Fibroblast of skin of right quadriceps (primary cell): Measurements from ENCODE around the gene OCA2.

Experiments used
- DNase-seq: peaks from one replicate; pipeline ENCODE4 v3.0.0-alpha.2; 2013

The OCA2 gene

DNA sequence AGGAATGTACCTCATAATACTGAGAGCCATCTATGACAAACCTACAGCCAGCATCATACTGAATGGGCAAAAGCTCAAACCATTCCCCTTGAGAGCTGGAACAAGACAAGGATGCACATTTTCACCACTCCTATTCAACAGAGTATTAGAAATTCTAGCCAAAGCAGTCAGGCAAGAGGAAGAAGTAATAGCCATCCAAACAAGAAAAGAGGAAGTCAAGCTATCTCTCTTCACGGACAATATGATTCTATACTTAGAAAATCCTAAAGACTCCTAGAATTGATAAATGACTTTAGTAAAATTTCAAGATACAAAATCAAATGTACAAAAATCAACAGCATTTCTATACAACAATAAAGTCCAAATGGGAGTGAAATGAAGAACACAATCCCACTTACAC, 30.2 kb downstream of the OCA2 start:
- no peak for DNase-seq

DNA sequence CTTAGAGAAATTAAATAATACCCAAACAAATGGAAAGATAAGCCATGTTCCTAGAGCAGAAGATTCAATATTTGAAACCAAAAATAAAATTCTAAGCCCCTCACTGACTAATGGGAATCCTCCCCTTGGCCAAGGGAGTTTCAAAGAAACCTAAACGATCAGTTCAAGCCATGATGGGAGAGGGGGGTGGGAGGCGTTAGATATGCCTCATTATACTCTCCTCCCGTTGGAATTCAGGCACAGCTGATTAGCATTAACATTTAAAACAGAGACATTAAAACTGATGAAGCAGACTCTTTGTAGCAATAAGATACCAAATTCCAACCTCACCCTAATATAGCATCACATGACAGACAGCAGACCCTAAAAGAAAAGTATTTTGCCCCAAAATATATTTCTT, 32.9 kb downstream of the OCA2 start:
- DNase-seq = no peak

DNA sequence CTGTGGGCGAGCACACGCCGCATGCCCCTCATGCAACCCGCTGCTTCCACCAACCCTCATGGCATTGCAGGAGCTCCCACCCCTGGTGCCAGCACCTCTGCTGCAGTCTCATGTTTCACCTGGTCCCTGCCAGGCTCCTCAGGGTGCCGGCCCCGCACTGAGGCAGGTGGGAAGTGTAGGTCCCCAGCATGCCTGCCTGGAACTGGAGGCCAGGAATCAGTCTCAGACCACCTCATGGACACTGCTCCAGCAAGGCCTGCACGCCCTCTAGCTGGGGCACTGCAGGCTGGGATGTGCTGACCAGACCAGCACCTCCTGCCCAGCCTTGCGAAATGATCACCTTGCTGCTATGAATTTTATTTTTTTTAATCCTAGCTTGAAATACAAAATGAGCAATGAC, 39.1 kb downstream of the OCA2 start:
- DNase-seq = no peak

DNA sequence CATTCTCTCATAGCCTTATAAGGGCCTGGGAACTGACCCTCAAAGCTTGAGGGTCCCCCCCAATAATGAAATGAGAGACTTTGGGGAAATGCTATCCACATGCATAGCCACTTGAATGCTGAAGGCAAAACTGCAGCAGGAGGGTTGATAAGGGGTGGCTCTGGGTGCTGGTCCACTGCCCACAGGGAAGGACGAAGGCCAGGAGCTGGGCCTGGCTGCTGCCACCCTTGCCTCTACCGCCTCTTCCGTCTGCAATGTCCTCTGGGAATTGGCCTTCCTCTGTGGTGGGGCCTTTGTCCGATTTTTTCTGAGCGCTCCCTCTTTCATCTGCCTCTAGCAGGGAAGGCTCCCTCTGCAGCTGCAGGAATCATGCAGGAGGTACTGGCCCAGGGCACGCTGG, 41.0 kb downstream of the OCA2 start:
- DNase-seq = no peak

DNA sequence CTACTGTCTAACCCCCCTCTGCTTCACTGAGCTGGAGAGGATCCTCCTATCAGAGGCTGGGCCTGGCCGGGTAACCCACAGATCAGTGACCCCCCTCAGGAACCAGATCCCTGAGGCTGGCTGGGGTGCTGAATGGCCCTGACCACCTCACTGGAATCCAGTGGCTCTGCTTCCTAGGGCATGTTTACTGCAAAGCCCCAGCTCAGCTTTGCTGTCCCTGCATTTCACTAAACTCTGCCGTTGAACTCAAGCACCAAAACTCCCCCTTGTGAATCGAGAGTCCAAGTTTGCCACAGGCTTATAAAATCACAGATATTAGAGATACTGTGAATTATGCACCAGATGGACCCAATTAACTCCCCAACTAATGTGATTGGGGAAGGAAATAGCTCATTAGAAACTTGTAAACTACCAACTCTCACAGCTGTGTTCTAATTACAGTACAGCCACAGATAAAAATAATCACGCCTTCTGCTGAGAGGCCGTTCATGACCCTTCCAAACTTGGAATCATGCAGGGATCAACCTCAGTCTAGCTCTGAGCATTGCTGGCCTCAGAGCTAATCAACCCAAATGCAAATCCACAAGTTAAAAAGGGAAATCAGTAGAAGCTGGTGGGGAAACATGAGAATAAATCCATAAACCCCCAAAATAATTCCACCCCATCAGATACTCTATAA, 47.0 kb downstream of the OCA2 start:
- peak; percentile 7 for DNase-seq

DNA sequence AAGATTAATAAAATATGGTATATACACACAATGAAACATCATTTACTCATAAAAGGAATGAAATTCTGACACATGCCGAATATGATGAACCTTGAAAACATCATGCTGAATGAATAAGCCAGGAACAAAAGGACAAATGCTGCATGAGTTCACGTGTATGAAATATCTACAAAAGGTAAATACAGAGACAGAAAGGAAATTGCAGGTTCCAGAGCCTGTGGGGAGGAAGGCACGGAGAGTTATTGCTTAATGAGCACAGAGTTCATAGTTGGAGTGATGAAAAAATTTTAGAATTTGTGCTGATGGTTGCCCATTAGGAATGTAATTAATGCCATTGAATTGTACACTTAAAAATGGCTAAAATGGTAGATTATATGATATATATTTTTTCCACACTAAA, 49.5 kb downstream of the OCA2 start:
- DNase-seq = no peak

DNA sequence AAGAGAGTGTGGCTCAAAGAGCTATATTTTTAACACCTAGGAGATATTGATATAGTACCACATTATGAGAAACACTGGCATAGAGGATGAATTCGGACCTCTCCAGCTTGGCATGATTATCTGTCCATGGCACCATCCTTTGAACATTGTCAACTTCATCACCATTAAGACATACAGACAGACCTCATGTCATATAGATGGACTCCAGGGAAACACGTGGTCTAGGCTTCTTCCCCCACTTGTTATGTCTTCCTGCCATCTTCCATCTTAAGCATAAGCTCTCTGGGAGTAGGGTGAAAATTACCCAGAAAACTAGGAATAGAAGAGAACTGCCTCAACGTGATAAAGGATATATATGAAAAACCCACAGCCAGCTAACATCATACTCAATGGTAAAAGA, 51.8 kb downstream of the OCA2 start:
- DNase-seq = no peak

DNA sequence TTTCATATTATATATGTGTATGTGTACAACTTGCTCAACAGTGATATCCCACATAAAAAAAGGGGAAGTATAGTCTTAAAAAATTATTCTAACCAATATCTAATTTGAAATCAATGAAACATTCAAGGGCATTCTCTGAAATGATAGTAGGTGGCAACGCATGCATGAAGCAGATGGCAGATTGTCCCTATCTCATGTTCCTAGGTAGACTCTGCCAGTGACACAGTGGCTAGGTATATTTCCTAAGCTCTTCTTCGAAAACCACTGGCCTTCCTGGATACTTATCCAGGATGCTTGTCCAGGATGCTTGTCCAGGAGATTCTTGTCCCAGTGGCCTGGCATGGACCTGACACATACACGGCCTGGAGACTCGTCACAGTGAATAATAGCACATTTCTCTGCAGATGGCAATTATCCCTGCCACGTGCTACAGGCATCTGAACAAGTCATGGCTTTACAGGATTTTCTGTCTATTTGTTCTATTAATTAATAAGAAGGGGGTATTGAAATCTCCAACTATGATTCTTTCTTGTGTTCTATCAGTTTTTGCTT, 54.9 kb downstream of the OCA2 start:
- no peak for DNase-seq

DNA sequence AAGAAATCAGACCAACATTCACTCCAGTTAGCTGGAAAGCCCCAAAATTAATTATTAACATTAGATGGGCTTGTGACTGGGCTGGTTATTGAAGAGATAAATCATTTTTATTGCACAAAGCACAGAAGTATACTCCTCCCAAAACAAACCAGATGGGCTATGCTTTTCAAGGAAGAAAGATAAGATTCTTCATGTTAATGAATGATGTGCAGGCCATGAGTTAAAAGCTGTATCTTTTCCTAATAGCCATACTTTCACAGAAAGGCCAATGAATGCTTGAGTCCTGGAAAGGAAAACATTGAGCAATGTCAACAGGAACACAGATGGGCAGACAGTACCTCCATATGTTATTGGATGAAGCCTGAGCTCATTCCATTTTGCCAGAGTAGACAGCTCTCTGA, 55.4 kb downstream of the OCA2 start:
- no peak for DNase-seq

DNA sequence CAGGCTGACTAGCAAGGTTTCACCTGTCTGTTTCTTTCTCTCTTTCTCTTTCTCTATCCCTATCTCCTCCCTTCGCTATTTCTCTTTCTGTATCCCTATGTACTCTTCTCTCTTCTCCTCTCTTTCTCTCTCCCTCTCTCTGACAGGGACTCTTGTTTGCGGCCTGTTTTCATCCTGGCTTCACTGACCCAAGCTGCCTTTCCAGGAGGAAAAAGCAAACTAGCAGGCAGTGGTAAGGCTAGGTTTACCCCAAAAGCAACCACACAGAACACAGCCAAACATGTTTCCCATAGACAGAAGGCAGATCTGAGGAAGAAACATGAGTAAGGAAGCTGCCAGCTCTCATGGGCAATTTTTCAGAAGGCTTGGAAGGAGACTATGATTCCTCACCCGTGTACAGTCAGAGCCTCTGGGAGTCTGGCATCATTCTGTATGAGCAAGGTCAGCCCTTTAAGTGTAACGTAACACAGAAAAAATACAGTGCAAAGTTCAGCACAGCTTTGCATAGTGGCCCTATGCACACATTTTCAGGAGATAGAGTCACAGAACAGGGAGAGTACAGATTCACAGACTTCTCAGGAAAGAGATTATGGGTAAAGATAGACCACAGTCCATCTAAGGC, 61.0 kb downstream of the OCA2 start:
- DNase-seq = no peak

DNA sequence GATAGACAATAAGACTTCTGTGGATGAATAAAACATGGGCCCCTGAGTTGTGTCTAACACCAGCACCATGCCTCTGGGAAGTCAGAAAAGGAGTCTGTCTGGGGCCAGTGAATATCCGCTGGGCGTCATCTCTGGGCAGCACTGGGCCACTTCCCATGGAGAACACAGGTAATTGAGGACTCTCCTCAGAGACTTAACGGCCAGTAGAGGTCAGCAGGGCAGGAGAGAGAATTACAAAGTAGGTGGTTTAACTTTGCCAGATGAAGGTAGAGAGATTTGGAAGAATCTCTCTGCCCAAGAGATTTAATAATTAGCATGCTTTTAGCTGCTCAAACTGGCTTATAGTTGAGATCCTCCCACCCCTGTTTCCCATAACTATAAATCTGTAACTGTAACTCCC, 65.7 kb downstream of the OCA2 start:
- DNase-seq = no peak

DNA sequence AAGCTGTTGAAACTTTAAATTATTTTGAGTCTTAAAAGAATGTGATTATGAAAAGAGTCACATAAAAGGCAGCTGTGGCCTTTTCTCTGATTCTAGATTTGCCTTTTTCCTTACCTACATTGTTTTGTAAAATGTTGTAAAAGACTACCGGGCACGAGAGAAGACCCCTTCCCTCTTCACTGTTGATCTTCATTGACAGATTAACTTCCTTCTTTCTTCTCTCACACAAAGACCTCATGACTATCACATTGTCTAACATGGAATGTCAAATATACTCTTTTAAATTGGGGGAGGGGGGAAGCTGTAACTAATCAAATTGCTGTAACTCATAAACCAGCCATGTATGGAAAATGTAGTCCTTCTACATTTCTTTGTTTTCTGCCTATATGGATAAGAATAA, 68.3 kb downstream of the OCA2 start:
- DNase-seq = no peak

DNA sequence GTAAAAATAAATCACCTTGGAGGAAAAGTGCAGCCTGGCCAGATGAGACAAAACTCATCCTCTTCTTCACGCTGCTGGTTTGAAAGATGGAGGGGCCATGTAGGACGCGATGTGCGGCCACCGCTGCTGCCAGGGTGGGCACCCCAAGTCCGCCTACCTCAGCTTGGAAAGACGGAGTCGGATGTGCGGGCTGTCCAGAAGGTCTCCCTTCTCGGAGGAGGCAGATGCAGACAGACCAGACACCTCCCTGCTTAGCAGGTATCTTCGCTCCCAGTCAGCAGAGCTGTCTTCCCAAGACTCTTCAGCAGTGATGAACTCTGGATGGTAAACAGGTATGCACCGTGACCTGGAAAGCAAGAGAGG, 71.4 kb downstream of the OCA2 start:
- DNase-seq = no peak

DNA sequence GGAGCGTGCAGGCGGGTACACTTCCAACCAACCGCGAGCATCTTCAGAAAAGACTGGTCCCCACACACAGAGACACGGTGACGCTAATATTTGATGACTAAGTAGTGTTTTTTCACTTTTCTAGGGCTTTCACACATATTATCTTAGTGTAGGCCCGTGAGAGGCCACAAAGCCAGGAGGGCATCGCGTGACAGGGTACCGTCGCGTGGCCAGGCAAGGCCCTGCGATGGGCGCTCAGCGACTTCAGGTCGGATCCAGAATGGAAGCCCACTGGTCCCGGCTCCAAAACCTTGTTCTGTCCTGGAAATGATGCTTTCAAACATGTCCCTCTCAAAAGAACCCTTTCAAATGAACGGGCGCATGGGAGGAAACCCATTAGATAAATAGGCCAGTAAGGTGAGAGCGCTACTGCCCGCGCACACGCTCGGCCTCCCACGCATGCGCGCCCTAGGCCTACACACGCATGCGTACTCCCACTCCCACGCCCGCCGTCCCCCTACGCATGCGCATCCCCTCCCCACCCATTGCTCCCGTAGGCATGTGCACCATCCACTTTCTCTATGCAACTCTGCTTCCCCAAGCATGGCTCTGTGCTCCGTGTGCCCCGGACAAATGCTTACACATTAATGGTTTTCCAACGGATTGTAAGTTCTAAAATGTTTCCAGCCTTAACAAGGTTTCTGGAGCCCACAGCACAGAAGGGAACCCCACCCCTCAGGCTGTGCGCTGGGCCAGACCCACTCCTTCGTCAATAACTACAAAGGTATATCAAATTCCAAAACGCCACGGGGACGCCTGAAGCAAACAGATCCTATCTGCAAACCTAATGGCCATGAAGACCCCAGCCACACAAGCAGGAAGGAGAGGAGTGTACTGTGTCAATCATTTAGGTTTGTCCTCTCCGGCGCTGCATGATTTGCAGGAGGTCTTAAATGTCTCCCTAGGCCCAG, 72.1 kb downstream of the OCA2 start:
- DNase-seq = no peak

DNA sequence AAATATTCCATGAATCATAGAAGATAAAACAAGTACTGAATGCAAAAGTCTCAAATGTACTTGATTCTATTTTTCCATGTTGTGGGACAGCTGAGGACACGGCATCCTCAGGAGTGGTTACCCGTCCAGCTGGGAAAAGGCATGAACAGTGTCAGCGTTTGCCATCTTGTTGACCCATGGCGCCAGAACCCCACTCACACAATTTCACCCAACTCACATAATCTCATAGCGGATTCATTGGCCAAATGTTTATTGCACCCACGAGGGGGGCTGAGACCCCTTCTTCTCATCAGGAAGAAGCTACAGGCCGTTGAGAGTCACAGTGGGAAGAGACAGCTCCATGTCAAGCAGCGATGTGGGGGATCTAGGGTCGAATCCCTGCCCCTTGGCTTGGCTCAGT, 72.9 kb downstream of the OCA2 start:
- no peak for DNase-seq

DNA sequence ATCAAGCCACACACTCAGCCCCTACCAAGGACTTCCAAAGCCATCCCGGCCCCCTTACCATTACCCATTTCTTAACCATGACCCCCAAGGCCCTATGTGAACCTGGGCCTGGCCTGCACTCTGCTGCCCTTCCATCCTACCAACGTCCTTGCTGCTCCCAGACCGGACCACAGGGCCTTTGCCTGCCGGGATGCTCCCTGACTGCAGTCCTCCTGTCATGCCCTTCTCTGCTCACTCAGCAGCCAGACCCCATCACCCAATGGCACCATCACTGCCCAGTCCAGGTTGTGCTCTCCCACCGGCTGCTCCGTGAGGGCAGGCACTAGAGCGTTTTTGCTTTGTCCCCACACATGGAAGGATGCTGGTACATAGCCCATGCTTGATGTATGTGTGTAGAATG, 73.7 kb downstream of the OCA2 start:
- no peak for DNase-seq

DNA sequence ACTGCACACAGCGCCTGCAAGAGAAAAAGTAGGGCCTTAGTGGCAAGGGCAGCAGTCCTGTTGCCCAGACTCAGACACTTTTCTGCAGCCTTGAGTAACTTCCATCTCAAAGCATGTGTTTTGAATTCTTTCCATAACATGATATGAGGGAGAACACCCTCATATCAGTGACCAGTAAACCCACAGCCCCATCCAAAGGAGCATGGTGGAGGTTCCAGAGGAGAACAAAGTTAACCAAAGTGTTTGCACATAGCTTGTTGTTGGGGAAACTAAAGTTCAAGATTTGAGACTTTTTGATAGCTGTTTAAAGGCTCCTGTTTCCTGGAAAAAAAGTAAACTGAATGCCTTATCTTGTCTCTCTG, 74.2 kb downstream of the OCA2 start:
- no peak for DNase-seq

DNA sequence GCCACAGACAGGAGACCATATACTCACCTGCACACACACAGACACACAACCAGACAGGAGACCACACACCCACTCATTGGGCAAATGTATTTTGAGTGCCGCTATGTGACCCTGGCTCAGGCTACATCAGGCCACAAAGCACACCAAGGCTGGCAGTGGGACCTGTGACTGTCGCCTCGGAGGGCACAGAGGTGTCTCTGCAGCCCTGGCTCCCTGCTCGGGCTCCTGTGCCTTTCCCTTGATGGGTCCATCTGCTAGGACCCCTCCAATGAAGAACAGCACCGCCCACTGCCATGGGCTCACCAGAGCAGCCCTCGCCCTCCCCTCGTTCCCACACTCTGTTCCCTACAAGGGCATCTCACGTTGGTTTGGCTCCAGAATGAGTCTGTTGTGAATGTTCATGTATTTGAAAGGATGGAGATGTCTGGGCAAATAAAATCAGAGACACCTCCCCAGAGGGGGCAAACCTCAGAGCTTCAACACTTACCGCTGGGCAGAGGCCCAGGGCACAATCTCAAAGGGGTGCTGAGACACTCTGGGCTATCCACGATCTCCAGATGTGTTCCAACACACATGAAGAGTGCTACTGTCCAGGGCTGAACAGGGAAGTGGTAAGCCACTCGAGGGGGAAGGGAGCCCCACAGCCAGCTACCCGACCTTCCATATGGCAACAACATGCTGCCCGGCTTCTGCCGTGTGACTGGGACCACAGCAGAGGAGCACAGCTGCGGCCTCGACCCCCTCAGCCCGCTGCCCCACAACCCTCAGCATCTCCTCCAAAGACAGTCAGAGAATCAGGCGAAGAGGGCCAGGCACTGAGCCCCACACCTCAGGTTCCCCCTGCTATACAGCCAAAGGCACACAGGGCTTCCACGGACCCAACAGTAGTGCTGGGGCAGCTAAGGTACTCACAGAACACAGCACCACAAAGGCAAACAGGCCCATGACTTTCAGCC, 74.9 kb downstream of the OCA2 start:
- no peak for DNase-seq

DNA sequence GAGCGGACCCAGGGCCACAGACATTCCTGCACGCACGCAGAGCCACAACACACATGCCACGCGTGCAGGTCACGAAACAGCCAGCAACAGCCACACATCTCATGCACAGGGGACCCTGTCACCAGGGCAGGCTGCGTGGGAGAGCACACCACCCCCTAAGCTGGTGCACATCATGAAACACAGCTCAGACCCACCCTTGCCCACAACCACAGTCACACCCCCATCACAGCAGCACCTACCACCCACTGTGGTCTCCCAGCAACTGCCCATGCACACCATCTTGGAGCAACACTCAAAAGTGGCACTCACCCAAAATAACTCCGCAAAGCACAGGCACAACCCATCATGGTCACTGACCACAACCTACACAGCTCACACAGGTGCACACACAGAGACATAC, 75.7 kb downstream of the OCA2 start:
- no peak for DNase-seq

DNA sequence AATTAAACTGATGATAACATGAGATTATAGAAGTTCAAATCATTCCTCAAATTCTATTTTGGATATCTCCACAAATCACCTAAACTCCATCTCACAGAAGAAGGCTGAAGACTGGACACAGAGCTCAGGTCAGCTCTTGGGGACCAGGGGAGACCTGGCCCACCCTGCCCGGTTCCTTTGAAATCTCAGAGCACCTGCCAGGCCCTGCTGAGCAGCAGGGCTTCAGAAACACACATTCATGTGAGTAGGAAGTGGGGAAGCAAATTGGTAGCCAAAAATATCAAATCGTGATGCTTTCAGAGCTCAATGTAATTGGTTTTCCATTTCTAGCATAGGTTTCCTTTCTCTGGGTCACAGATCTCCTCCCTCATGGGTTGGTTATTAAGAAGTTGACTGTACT, 76.2 kb downstream of the OCA2 start:
- DNase-seq = no peak

DNA sequence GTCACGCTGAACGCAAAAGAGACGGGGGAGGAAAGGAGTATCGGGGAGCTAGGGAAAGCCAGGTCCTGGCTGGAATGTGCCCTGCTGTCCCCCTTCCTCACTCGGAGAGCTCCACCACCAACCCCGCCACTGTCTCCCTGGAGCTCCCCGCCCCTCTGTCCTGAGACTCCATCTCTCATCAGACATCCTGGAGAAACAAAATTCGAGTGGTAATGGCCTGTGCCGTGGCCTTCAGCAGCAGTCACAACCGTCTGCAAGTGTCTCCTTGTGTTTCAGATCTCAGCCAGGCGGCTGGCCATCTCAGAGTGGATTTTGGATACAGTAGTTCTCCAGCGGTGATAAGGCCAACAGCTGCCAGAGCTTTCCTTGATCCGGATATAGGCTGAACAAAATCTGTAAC, 76.9 kb downstream of the OCA2 start:
- no peak for DNase-seq

DNA sequence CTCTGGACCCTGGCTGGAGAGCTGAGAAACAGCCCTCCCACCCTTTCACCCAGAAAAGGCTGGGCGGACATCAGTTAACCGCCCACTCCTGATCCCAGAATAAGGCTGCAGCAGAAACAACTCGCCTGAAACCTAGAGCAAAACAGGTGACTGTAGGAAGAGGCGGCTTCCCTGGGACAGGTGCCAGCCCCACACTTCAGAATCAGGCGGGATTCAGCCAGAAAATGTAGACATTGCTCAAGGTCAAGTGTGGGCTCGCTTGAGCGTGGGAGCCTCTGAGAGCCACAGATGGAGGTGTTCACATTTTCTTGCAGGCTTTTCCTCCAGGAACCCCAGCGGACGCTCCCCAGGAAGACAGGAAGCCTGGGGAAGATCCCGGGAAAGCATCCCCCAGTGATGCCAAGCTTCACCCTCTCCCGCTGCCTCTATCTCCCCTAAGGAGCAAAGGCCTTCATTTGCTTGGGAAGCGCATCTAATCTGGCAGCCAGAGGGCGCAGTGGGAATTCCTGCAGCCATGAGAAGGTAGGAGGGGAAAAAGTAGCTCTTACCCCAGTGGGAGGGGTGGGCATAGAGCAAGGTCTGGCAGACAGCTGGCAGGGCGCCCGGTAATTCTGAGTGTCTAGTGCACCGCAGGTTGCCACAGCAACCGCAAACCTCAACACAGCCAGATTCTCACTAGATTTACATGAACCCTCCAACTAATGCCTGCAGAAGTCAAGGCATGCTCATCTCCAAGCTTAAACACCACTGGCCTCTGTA, 77.7 kb downstream of the OCA2 start:
- DNase-seq = peak; percentile 90
